ENCODE measurements around the gene SEMA3E.

The SEMA3E gene

GRCh38 chr7:83546586-83546985 is 102.4 kb downstream of the SEMA3E start:
- Histone ChIP-seq H3K4ac (ENCODE audit: low read depth in 1 of 2, low read length in 2 of 2) (no peak overlapping the region), H3K27me3 (ENCODE audit: control insufficient read depth in 1 of 2, insufficient read depth in 1 of 2, low read length in 2 of 2) (no peaks in the 10 kb centered on the region), H3K9ac (ENCODE audit: low read length) (no peak overlapping the region), H3K14ac (ENCODE audit: low read length in 2 of 2) (no peak overlapping the region), H3K79me1 (replicated peaks; ENCODE audit: low read length, poor library complexity, severe bottlenecking) (no peaks in the 10 kb centered on the region), H2AFZ (ENCODE audit: low read depth, low read length) (no peak overlapping the region), H4K8ac (ENCODE audit: low read length) (no peak overlapping the region), H3K23ac (ENCODE audit: low read length in 2 of 2) (no peak overlapping the region), H2AK5ac (ENCODE audit: low read length, severe bottlenecking) (no peak overlapping the region), H3K9me3 (ENCODE audit: control insufficient read depth, low read length) (no peaks in the 10 kb centered on the region), H3K4me3 (ENCODE audit: insufficient read depth in 1 of 2, low read depth in 1 of 2, low read length in 2 of 2) (no peak overlapping the region), H2BK120ac (ENCODE audit: low read depth, low read length) (no peak overlapping the region), H3K4me1 (ENCODE audit: control insufficient read depth, insufficient read depth, low read depth, low read length) (no peaks in the 10 kb centered on the region), H3K18ac (ENCODE audit: low read depth in 1 of 2, low read length in 2 of 2) (no peak overlapping the region), H3K27ac (ENCODE audit: low read length, poor library complexity, severe bottlenecking) (no peak overlapping the region), H2BK5ac (ENCODE audit: low read depth, low read length, poor library complexity, severe bottlenecking) (no peak overlapping the region), H2BK15ac (ENCODE audit: low read depth, poor library complexity, severe bottlenecking) (no peak overlapping the region), H3K36me3 (ENCODE audit: control insufficient read depth in 1 of 2, insufficient read depth in 2 of 2, low read depth in 1 of 2, low read length in 2 of 2) (no peaks in the 10 kb centered on the region), H3K4me2 (ENCODE audit: low read length, poor library complexity, severe bottlenecking) (no peak overlapping the region), H4K91ac (ENCODE audit: low read length) (no peak overlapping the region), H2BK12ac (ENCODE audit: low read length in 2 of 2) (no peak overlapping the region)
- no peak for DNase-seq
- WGBS: no CpG with 5 or more reads among the region's 2 CpGs

DNA sequence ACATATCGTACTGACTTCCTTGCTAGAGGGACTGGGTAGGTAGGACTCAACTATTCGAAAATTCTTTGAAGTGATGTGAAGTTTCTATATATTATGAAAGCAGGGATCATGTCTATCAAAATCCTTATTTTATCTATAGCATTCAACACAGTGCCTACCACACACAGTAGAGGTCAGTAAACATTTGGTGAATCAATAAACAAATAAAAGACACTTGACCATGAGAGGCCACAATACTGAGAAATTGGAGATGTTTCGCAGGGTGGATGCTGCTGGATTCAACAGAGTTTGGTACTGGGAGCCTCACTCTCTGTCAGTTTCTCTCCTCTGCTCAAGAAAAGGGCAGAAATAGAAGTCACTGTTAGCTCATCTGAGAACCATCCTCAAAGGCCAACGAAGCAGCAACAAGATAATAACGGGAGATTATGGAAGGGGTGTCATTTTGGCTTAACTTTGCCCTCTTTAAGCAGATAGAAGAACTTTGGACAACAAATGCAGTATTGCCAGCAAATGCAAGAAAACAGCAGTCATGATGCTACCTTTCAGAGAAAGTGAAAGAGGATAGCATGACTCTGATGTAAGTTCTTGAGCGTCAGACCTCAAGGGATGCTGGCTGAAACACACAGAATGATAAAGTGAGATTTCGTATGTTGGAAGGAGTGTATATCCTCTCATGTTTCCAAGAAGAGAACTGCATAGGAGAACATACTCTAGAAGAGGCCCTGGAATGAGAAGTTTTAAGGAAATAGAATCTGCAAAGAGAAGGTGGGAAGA is 107.6 kb downstream of the SEMA3E start:
- Histone ChIP-seq H3K23ac (ENCODE audit: low read length in 2 of 2) (no peak overlapping the region), H3K36me3 (ENCODE audit: control insufficient read depth in 1 of 2, insufficient read depth in 2 of 2, low read depth in 1 of 2, low read length in 2 of 2) (no peaks in the 10 kb centered on the region), H3K4me1 (ENCODE audit: control insufficient read depth, insufficient read depth, low read depth, low read length) (no peaks in the 10 kb centered on the region), H3K79me1 (replicated peaks; ENCODE audit: low read length, poor library complexity, severe bottlenecking) (no peaks in the 10 kb centered on the region), H2AFZ (ENCODE audit: low read depth, low read length) (no peak overlapping the region), H2BK15ac (ENCODE audit: low read depth, poor library complexity, severe bottlenecking) (no peak overlapping the region), H4K8ac (ENCODE audit: low read length) (no peak overlapping the region), H2BK5ac (ENCODE audit: low read depth, low read length, poor library complexity, severe bottlenecking) (no peak overlapping the region), H3K9ac (ENCODE audit: low read length) (no peak overlapping the region), H3K4ac (ENCODE audit: low read depth in 1 of 2, low read length in 2 of 2) (no peak overlapping the region), H2AK5ac (ENCODE audit: low read length, severe bottlenecking) (no peak overlapping the region), H3K4me2 (ENCODE audit: low read length, poor library complexity, severe bottlenecking) (no peak overlapping the region), H2BK12ac (ENCODE audit: low read length in 2 of 2) (no peak overlapping the region), H3K14ac (ENCODE audit: low read length in 2 of 2) (no peak overlapping the region), H3K27me3 (ENCODE audit: control insufficient read depth in 1 of 2, insufficient read depth in 1 of 2, low read length in 2 of 2) (no peaks in the 10 kb centered on the region), H3K4me3 (ENCODE audit: insufficient read depth in 1 of 2, low read depth in 1 of 2, low read length in 2 of 2) (no peak overlapping the region), H3K27ac (ENCODE audit: low read length, poor library complexity, severe bottlenecking) (no peak overlapping the region), H4K91ac (ENCODE audit: low read length) (no peak overlapping the region), H3K9me3 (ENCODE audit: control insufficient read depth, low read length) (no peaks in the 10 kb centered on the region), H3K18ac (ENCODE audit: low read depth in 1 of 2, low read length in 2 of 2) (no peak overlapping the region), H2BK120ac (ENCODE audit: low read depth, low read length) (no peak overlapping the region)
- DNase-seq: no peak
- WGBS: 98% methylated on average over 5 of the region's 7 CpGs

- Histone ChIP-seq H3K36me3 (ENCODE audit: control insufficient read depth in 1 of 2, insufficient read depth in 2 of 2, low read depth in 1 of 2, low read length in 2 of 2) (no peaks in the 10 kb centered on the region), H3K79me1 (replicated peaks; ENCODE audit: low read length, poor library complexity, severe bottlenecking) (no peaks in the 10 kb centered on the region), H3K4me3 (ENCODE audit: insufficient read depth in 1 of 2, low read depth in 1 of 2, low read length in 2 of 2) (no peak overlapping the region), H2BK120ac (ENCODE audit: low read depth, low read length) (no peak overlapping the region), H3K9ac (ENCODE audit: low read length) (no peak overlapping the region), H3K18ac (ENCODE audit: low read depth in 1 of 2, low read length in 2 of 2) (no peak overlapping the region), H3K4ac (ENCODE audit: low read depth in 1 of 2, low read length in 2 of 2) (no peak overlapping the region), H2BK5ac (ENCODE audit: low read depth, low read length, poor library complexity, severe bottlenecking) (no peak overlapping the region), H3K4me1 (ENCODE audit: control insufficient read depth, insufficient read depth, low read depth, low read length) (no peaks in the 10 kb centered on the region), H3K23ac (ENCODE audit: low read length in 2 of 2) (no peak overlapping the region), H2AFZ (ENCODE audit: low read depth, low read length) (no peak overlapping the region), H3K9me3 (ENCODE audit: control insufficient read depth, low read length) (no peaks in the 10 kb centered on the region), H3K27me3 (ENCODE audit: control insufficient read depth in 1 of 2, insufficient read depth in 1 of 2, low read length in 2 of 2) (no peaks in the 10 kb centered on the region), H3K27ac (ENCODE audit: low read length, poor library complexity, severe bottlenecking) (no peak overlapping the region), H3K4me2 (ENCODE audit: low read length, poor library complexity, severe bottlenecking) (no peak overlapping the region), H2AK5ac (ENCODE audit: low read length, severe bottlenecking) (no peak overlapping the region), H2BK12ac (ENCODE audit: low read length in 2 of 2) (no peak overlapping the region), H2BK15ac (ENCODE audit: low read depth, poor library complexity, severe bottlenecking) (no peak overlapping the region), H3K14ac (ENCODE audit: low read length in 2 of 2) (no peak overlapping the region), H4K8ac (ENCODE audit: low read length) (no peak overlapping the region), H4K91ac (ENCODE audit: low read length) (no peak overlapping the region)
- DNase-seq: no peak
Measured at GRCh38 chr7:83534488-83534887, 114.5 kb downstream of the SEMA3E start.

DNA sequence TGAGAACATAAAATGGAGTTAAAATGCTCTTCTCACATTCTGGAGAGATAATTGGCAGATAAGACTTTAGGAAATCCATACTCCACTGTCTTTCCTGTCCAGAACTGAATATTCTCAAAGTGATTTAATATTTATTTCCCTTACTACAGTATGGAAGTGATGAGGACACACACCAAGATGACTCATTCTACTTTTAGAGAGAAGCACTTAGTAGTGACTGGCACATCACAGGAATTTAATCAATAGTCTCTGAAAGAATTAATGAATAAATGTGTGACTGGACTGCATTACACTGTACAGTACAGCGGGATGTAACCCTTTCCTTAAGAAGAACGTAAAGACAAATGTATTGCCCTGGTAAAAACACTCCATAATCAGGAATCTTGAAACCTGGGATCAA is 116.7 kb downstream of the SEMA3E start:
- Histone ChIP-seq H4K8ac (ENCODE audit: low read length) (no peak overlapping the region), H2BK5ac (ENCODE audit: low read depth, low read length, poor library complexity, severe bottlenecking) (no peak overlapping the region), H3K27ac (ENCODE audit: low read length, poor library complexity, severe bottlenecking) (no peak overlapping the region), H3K14ac (ENCODE audit: low read length in 2 of 2) (no peak overlapping the region), H2BK120ac (ENCODE audit: low read depth, low read length) (no peak overlapping the region), H2AK5ac (ENCODE audit: low read length, severe bottlenecking) (no peak overlapping the region), H3K4me1 (ENCODE audit: control insufficient read depth, insufficient read depth, low read depth, low read length) (no peaks in the 10 kb centered on the region), H3K9me3 (ENCODE audit: control insufficient read depth, low read length) (no peaks in the 10 kb centered on the region), H2BK15ac (ENCODE audit: low read depth, poor library complexity, severe bottlenecking) (no peak overlapping the region), H3K4ac (ENCODE audit: low read depth in 1 of 2, low read length in 2 of 2) (no peak overlapping the region), H3K18ac (ENCODE audit: low read depth in 1 of 2, low read length in 2 of 2) (no peak overlapping the region), H3K4me2 (ENCODE audit: low read length, poor library complexity, severe bottlenecking) (no peak overlapping the region), H4K91ac (ENCODE audit: low read length) (no peak overlapping the region), H3K36me3 (ENCODE audit: control insufficient read depth in 1 of 2, insufficient read depth in 2 of 2, low read depth in 1 of 2, low read length in 2 of 2) (no peaks in the 10 kb centered on the region), H3K9ac (ENCODE audit: low read length) (no peak overlapping the region), H3K4me3 (ENCODE audit: insufficient read depth in 1 of 2, low read depth in 1 of 2, low read length in 2 of 2) (no peak overlapping the region), H3K23ac (ENCODE audit: low read length in 2 of 2) (no peak overlapping the region), H2AFZ (ENCODE audit: low read depth, low read length) (no peak overlapping the region), H3K79me1 (replicated peaks; ENCODE audit: low read length, poor library complexity, severe bottlenecking) (no peaks in the 10 kb centered on the region), H2BK12ac (ENCODE audit: low read length in 2 of 2) (no peak overlapping the region), H3K27me3 (ENCODE audit: control insufficient read depth in 1 of 2, insufficient read depth in 1 of 2, low read length in 2 of 2) (no peaks in the 10 kb centered on the region)
- 81% methylated on average over 2 of the region's 2 CpGs for WGBS
- DNase-seq: peak; percentile 41

Data from mesenchymal stem cell (in vitro differentiated cells and primary cell).